MM.1S (cell line): ENCODE data around the gene SFSWAP.

Experiments
- CTCF ChIP-seq: fragments of 300-600 bp; sonication (generic); IDR thresholded peaks from 2 replicates; pipeline ENCODE4 v1.5.1; 2016; ENCODE audit warnings: antibody characterized with exemption, low read length, mixed read lengths
- EZH2 ChIP-seq: fragments of 300-600 bp; sonication (generic); optimal IDR thresholded peaks from 2 replicates; pipeline ENCODE3; 2017; ENCODE audit warnings: low read depth, mild to moderate bottlenecking, antibody characterized with exemption, low read length, mixed read lengths

GRCh38 chr12:131753005-131753404 is 42.1 kb downstream of the SFSWAP start:
- TF ChIP-seq CTCF (no peak), EZH2 (no peak)
